Stimulated activated naive CD8-positive, alpha-beta T cell treated with anti-CD3 and anti-CD28 coated beads, Interleukin-15, Interleukin-2, amounts not matched to agents 100 ng/mL and 50 ng/mL, for 24 hours (primary cell): ENCODE measurements around the gene ARHGAP25.

Experiments
- H3K27ac Mint-ChIP-seq: one replicate; pipeline ENCODE4 v1.8.0; 2021; ENCODE audit warnings: mild to moderate bottlenecking, mixed read lengths
- H3K27me3 Mint-ChIP-seq: one replicate; pipeline ENCODE4 v1.8.0; 2021; ENCODE audit warnings: mixed read lengths
- H3K36me3 Mint-ChIP-seq: one replicate; pipeline ENCODE4 v1.8.0; 2021; ENCODE audit warnings: low read depth, mixed read lengths
- H3K4me1 Mint-ChIP-seq: one replicate; pipeline ENCODE4 v1.8.0; 2021; ENCODE audit warnings: low read depth, mixed read lengths
- H3K4me3 Mint-ChIP-seq: one replicate; pipeline ENCODE4 v1.8.0; 2021; ENCODE audit warnings: mild to moderate bottlenecking, mixed read lengths
- H3K9me3 Mint-ChIP-seq: one replicate; pipeline ENCODE4 v1.8.0; 2021; ENCODE audit warnings: mixed read lengths

Gene ARHGAP25

DNA sequence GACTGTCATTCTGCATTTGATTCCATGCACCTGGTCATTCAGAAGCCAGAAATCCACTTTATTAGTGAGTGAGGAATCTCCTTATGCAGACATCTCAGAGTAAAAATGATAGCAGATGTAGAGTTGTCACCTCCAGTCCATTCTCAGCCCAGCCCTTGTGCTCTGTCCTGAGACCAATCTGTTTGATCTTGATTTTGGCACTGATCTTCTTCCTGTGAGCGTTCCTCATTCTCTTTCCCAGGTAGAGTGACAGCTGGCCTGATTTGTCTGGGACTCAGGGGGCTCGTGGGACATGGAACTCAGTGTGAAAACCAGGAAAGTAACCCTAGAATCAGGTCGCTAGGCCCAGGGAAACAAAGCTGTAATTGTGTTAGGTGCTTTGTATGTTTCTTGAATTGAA, 8.9 kb downstream of the ARHGAP25 start:
- Mint-ChIP-seq H3K4me1 (peaks cover 96% of the 10 kb centered on the region), H3K27ac (peak overlapping the region; percentile 70), H3K4me3 (peak overlapping the region; percentile 60), H3K27me3 (no peaks in the 10 kb centered on the region), H3K36me3 (peaks cover 74% of the 10 kb centered on the region), H3K9me3 (no peaks in the 10 kb centered on the region)

DNA sequence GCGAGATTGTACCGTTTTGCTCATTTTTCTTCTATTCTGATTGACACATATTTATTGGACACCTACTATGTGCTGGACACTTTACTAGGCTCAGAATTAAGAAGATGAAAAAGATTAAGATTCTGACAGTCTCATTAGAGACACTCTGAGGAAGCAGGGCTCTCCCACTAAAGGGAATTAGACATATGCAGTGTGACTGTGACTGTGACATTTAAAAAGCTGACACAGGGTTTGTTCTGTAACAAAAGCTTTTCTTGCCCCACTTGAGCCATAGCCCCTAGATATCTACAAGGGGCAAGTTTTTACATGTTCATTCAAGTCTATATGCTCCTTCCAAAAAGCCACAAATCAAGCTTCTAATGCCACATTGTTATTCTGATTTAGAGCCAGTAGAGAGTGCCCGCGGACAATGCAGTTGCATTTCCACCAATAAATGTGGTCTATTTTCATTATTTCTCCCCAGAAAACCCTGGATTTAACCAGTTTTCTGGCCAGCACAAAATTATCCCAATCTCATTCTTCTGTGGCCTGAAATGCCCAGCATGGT, 9.8 kb downstream of the ARHGAP25 start:
- Mint-ChIP-seq H3K36me3 (peaks cover 74% of the 10 kb centered on the region), H3K4me1 (peaks cover 97% of the 10 kb centered on the region), H3K27ac (peak overlapping the region; percentile 87), H3K4me3 (peak overlapping the region; percentile 55), H3K9me3 (no peaks in the 10 kb centered on the region), H3K27me3 (no peaks in the 10 kb centered on the region)

DNA sequence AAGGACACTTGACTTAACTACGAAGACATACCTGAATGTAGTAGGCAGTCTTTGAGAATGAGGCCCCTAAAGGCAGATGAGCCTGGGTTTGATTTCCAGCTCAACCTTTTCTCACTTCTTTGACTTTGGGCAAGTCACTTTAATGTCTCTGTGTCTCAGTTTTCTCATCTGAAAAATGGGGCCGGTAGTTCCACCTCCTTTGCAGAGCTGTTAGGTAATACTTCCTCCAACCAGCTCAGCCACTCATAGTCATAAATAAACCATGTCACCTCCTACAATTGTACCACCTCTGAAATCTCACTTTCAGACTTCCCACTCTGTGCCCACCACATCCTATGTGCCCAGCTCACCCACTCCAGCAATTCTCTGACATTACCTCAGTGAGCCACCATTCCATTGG, 10.4 kb downstream of the ARHGAP25 start:
- peaks cover 92% of the 10 kb centered on the region for H3K4me1 Mint-ChIP-seq
- H3K27ac Mint-ChIP-seq: peak overlapping the region; percentile 87
- no peaks in the 10 kb centered on the region for H3K9me3 Mint-ChIP-seq
- peaks cover 72% of the 10 kb centered on the region for H3K36me3 Mint-ChIP-seq
- H3K27me3 Mint-ChIP-seq: no peaks in the 10 kb centered on the region
- H3K4me3 Mint-ChIP-seq: peak overlapping the region; percentile 55

DNA sequence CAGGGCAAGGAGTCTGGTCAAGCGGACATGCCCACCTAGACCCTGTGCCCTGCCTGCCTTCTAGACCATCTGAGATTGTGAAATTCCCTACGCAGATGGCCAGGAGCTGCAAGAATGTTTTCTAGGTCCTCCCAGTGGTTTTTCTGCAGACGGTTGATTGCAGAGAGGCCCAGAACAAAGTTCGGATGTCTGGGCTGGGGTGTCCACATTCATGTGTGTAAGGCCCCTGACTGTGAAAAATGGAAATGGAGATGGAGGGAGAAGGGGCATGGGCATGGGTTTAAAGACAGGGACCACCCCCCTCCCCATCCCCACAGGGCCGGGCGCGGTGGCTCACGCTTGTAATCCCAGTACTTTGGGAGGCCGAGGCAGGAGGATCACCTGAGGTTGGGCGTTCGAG, 11.8 kb downstream of the ARHGAP25 start:
- Mint-ChIP-seq H3K36me3 (peaks cover 65% of the 10 kb centered on the region), H3K27me3 (no peaks in the 10 kb centered on the region), H3K9me3 (no peaks in the 10 kb centered on the region), H3K4me1 (peaks cover 84% of the 10 kb centered on the region), H3K27ac (peak overlapping the region; percentile 87), H3K4me3 (peak overlapping the region; percentile 55)

DNA sequence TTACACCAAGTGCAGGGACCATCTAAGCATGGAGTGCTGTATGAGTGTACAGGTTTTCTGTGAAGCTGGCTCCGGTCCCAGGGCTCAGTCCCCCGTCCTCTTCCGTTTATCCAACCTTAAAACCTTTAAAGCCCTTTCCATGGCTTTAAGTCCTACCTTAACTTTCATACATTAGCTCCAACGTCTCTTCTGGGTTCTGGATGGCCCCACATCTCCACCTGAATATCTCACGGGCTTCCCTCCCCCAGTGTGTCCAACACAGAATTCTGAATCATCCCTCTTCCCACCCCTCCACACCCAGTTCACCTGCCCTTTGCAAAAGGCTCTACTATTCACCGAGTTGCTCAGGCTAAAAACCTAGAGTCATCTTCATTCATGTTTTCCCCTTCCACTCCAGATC, 12.8 kb downstream of the ARHGAP25 start:
- no peak overlapping the region for H3K4me3 Mint-ChIP-seq
- peak overlapping the region; percentile 69 for H3K27ac Mint-ChIP-seq
- no peaks in the 10 kb centered on the region for H3K27me3 Mint-ChIP-seq
- peaks cover 59% of the 10 kb centered on the region for H3K36me3 Mint-ChIP-seq
- H3K9me3 Mint-ChIP-seq: no peaks in the 10 kb centered on the region
- peaks cover 85% of the 10 kb centered on the region for H3K4me1 Mint-ChIP-seq

DNA sequence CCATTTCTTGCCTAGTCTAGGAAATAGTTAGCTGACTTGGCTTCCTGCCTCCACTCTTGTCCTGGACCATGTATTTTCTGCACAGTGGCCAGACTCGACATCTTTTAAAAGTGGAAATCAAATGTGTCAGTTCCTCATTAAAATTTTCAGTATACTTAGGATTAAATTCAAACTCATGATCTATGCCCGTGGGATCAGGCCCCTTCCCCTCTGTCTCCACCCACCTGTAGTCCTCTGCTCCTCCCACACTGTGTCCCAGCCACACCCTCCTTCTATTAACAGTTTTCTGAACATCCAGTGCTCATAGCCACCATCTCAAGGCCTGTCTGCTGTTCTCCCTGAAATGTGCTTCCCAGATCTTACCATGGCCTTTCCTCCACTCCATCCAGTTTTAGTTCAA, 13.3 kb downstream of the ARHGAP25 start:
- Mint-ChIP-seq H3K4me1 (peaks cover 85% of the 10 kb centered on the region), H3K9me3 (no peaks in the 10 kb centered on the region), H3K27me3 (no peaks in the 10 kb centered on the region), H3K27ac (peak overlapping the region; percentile 6), H3K4me3 (peak overlapping the region; percentile 0), H3K36me3 (peaks cover 57% of the 10 kb centered on the region)

DNA sequence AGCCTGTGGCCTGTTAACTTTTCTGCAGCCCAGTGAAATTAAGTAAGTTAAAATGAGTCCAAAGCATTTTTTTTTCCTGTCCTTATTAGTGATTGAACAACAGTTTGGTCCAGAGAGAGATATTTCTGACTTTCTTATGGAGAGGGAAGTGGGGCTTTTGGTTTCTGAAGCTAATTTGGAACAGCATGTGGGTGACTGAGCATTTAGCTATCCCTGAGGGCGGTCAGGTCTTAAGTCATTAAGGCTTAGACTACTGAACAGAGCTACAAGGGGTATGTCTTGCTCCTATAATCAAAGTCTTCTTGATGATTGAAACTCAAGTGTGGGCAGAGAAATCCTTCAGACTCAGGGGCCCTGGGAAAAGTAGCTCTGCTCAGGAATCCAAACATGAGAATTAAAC, 14.0 kb downstream of the ARHGAP25 start:
- Mint-ChIP-seq H3K4me1 (peaks cover 85% of the 10 kb centered on the region), H3K27me3 (no peaks in the 10 kb centered on the region), H3K36me3 (peaks cover 56% of the 10 kb centered on the region), H3K9me3 (no peaks in the 10 kb centered on the region), H3K4me3 (no peak overlapping the region), H3K27ac (peak overlapping the region; percentile 46)

DNA sequence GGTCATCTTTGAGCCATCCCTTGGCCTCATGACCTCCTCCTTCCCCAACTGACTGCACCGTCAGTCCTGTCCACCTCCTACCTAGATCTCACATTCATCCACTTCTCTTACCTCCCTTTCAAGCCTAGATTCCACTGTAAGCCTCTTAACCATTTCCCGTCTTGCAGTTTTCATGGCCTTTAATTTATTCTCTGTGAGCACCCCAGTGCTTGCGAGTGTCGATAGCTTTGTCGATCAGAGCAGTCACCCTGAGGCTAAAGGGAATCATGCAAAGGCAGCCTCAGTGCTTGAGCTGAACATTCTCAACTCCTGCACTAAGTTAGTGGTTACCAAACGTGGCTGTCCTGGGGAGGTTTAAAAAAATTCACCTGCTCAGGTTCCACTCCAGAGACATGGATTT, 14.7 kb downstream of the ARHGAP25 start:
- no peaks in the 10 kb centered on the region for H3K27me3 Mint-ChIP-seq
- peaks cover 85% of the 10 kb centered on the region for H3K4me1 Mint-ChIP-seq

DNA sequence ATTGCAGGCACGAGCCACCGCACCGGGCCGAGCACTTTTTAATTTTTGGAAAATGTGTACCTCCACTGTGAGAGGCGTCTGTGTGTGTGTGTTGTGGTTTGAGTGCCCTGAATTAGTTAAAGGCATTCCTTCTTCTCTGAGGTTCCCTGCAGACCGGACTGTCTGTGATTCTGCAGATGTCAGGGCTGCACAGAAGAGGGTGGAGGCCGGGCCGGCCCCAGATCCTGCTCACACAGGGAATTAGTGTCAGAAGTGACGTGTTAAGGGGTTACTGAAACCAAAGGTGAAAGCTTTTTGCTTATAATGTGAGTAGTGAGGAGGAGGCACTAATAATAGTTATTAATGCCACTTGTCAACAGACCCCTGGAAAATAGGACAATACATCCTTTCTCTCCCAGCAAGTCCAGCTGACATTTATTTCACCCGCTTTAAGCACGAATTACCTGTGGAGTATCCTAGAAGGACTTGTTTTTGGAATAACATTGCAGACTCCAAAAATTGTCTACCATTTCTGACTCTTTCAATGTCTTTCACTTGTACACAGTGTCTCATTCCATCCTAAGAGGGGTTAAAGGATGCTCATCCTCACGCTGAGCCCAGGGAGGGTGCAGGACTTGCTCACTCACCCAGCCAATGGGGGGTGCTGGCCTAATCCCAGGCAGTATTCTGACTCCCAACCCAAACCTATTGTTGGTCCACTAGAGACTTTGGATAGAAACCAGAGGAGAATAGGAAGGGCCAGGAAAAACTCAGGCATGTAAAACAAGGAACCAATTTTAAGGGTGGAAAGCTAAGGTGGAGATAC, 16.2 kb downstream of the ARHGAP25 start:
- no peaks in the 10 kb centered on the region for H3K27me3 Mint-ChIP-seq
- no peak overlapping the region for H3K4me3 Mint-ChIP-seq
- H3K27ac Mint-ChIP-seq: peak overlapping the region; percentile 81
- H3K36me3 Mint-ChIP-seq: peaks cover 55% of the 10 kb centered on the region
- peaks cover 85% of the 10 kb centered on the region for H3K4me1 Mint-ChIP-seq
- no peaks in the 10 kb centered on the region for H3K9me3 Mint-ChIP-seq

More for the DNA sequence above, 14.7 kb downstream of the ARHGAP25 start:
- Mint-ChIP-seq H3K4me3 (no peak overlapping the region), H3K27ac (peak overlapping the region; percentile 46), H3K9me3 (no peaks in the 10 kb centered on the region), H3K36me3 (peaks cover 59% of the 10 kb centered on the region)

DNA sequence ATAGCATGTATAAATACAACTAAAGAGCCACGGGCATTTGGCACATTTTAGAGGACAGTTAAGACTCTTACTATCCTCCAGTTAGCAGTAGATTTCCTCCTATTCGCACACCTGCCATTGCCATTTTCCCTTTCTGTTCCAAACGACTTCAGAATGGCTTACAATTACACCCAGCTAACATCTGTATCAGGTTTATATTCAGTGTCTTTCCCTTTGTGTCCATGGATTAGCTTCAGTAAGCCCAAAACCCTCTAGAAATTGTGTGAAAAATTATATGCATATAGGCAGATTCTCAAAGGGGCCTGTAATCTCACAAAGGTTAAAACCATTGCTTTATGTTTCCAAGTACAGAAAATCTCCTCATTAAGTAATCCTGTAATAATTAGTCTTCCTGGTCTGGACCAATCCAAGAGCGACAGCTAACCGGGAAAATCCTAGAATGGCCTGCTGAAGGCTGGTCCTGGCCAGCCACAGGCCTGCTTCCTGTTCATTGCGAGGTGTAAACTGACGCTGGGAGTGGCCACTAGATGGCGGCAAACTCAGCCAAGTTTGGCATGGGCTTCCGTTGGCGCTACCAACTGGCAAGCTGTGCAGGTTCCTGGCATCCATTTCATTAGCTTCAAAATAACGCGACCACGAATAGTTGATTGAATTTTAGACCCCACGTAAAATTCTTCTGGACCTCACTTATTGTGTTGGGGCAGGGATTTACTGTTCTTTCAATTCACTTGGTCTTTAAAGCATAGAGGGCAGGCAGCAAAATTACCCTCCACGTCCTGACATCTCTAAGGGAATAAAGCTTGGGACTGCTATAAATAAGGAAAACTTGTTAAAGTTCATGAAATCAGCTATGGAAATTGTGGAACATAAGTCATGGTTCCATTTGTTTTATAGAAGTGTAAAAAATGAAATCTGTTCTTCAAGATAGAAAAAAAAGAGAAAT, 17.1 kb downstream of the ARHGAP25 start:
- Mint-ChIP-seq H3K4me3 (peak overlapping the region; percentile 35), H3K9me3 (peaks cover 5% of the 10 kb centered on the region), H3K27ac (peak overlapping the region; percentile 81), H3K27me3 (no peaks in the 10 kb centered on the region), H3K36me3 (peaks cover 57% of the 10 kb centered on the region), H3K4me1 (peaks cover 86% of the 10 kb centered on the region)

DNA sequence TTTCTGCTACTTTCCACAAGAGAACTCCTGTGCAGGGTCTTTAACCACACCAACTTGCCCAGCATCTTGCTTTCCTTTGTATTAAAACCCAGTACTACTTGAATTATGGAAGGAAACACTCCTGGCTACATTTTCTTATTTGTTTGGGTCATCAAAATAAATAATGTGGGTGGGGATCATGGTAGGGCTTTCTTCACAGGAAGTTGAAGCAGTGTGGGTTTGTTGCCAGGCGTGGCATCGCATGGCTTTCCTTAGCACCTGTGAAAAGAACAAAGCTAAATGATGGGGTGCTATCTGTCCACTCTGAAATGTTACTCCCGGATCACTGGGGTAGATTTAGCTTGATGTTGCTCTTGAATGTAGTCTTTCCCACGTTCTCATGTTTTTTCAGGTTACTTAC, 18.7 kb downstream of the ARHGAP25 start:
- Mint-ChIP-seq H3K27ac (peak overlapping the region; percentile 86), H3K4me3 (peak overlapping the region; percentile 57), H3K9me3 (peaks cover 10% of the 10 kb centered on the region), H3K36me3 (peaks cover 58% of the 10 kb centered on the region), H3K4me1 (peaks cover 85% of the 10 kb centered on the region), H3K27me3 (no peaks in the 10 kb centered on the region)

DNA sequence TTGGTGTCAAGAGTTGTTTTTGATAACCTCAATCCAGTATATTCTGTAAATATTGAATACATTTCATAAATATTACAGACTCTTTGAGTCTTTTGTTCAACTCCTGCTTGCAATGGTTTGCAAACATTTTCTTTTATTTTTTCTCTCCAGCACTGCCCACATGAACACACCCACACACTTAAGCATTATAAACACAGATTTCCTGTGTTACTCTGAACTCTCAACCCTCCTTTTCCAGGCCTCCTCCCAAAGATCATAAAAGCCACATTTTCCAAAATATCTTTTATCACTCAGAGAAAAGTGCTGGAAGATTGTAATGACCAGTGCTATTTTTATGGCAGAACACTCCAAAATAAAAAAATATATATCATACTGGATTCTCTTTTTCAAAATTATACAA, 20.5 kb downstream of the ARHGAP25 start:
- Mint-ChIP-seq H3K36me3 (peaks cover 62% of the 10 kb centered on the region), H3K4me3 (peak overlapping the region; percentile 15), H3K4me1 (peaks cover 91% of the 10 kb centered on the region), H3K27ac (peak overlapping the region; percentile 47), H3K27me3 (no peaks in the 10 kb centered on the region), H3K9me3 (peaks cover 10% of the 10 kb centered on the region)

DNA sequence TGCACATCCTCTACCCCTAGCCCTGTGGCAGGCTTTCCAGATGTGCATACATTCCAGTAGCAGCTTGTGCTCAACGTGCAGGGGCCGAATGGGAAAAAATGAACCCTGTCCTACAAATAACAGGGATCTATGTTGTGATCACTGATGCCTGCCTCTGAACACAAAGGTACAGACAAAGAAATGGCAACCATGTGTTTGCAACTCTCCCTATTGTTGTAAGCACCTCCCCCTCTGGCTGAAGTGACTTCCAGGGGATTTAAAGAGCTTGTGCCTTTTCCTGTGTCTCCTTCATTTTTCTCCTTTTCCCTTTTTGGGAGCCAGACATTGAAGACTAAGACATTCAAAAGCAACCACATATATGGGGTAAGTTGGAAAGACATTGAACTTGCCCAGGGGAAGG, 21.6 kb downstream of the ARHGAP25 start:
- no peak overlapping the region for H3K27ac Mint-ChIP-seq
- peaks cover 10% of the 10 kb centered on the region for H3K9me3 Mint-ChIP-seq
- no peaks in the 10 kb centered on the region for H3K27me3 Mint-ChIP-seq
- H3K4me1 Mint-ChIP-seq: peaks cover 98% of the 10 kb centered on the region
- no peak overlapping the region for H3K4me3 Mint-ChIP-seq
- H3K36me3 Mint-ChIP-seq: peaks cover 62% of the 10 kb centered on the region

DNA sequence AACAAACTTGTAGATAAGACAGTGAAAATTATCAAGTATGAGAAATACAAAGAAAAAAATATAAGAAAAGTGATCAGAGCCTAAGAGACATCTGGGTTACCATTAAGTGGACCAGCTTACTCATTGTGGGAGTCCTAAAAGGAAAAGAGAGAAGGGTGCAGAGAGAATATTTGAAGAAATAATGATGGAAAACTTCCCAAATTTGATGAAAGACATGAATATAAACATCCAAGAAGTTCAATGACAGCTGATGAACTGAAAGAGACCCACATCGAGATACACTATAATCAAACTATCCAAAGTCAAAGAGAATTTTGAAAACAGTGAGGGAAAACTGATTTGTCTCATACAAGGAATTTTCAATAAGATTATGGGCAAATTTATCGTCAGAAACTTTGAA, 22.5 kb downstream of the ARHGAP25 start:
- Mint-ChIP-seq H3K27me3 (no peaks in the 10 kb centered on the region), H3K4me3 (no peak overlapping the region), H3K36me3 (peaks cover 62% of the 10 kb centered on the region), H3K4me1 (peaks cover 98% of the 10 kb centered on the region), H3K27ac (no peak overlapping the region), H3K9me3 (peaks cover 10% of the 10 kb centered on the region)

DNA sequence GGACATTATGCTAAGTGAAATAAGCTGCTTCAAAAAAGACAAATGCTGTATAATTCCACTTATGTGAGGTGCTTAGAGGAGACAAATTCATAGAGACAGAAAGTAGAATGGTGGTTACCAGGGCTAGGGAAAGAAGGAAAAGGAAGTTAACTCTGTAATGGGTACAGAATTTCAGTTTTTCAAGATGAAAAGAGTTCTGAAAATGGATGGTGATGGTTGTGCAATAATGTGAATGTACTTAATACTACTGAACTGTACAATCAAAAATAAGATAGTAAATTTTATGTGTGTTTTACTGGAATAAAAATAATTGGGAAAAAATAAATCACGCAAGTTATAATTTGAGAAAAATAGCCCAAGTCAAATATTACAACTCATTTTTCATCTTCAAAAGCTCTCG, 27.5 kb downstream of the ARHGAP25 start:
- H3K27me3 Mint-ChIP-seq: no peaks in the 10 kb centered on the region
- H3K4me3 Mint-ChIP-seq: peak overlapping the region; percentile 74
- H3K27ac Mint-ChIP-seq: peak overlapping the region; percentile 86
- peaks cover under 1% of the 10 kb centered on the region for H3K9me3 Mint-ChIP-seq
- peaks cover 98% of the 10 kb centered on the region for H3K4me1 Mint-ChIP-seq
- peaks cover 25% of the 10 kb centered on the region for H3K36me3 Mint-ChIP-seq
